ENCODE results near the gene GFPT1. TPM values are rescaled to one million over a fixed set of nuclear protein-coding genes. Genes with fewer than 3 reads are reported as not detected.
A peak's percentile ranks its signal among the peaks of the same experiment; 100 is the strongest.

Gene GFPT1
- polyA plus RNA-seq, 1 donor (not counting 4 experiments of a cell fraction or from before 2014, with no cell fraction given), result 12.9 TPM

GRCh38 chr2:69375494-69376353 is 11.3 kb downstream of the GFPT1 start:
- no peaks in the 10 kb centered on the region for H3K4me1 ChIP-seq (ENCODE audit: control insufficient read depth, extremely low read depth, insufficient read depth, low read length)
- no peak overlapping the region for H3K4me3 ChIP-seq (ENCODE audit: control insufficient read depth in 2 of 3, extremely low read depth in 1 of 3, insufficient read depth in 2 of 3, low read depth in 1 of 3, low read length in 3 of 3)
- dilution Hi-C loops (cut with MboI; ENCODE audit: extremely low pct_ligation_motif_present, low sequenced_read_pairs), result no loop called here
- no peak overlapping the region for H3K27ac ChIP-seq (ENCODE audit: control insufficient read depth, insufficient read depth, low read length)
- H2AFZ ChIP-seq (ENCODE audit: control insufficient read depth, low read length), result no peak overlapping the region
- no peaks in the 10 kb centered on the region for H3K9me1 ChIP-seq (ENCODE audit: control insufficient read depth, extremely low read depth, insufficient read depth, low read length)
- DNase-seq (ENCODE audit: low read depth, low spot score), result peak; percentile 19
- peaks cover 48% of the 10 kb centered on the region for H3K79me2 ChIP-seq (ENCODE audit: control insufficient read depth, insufficient read depth, low read length)
- no peak for FAIRE-seq
- no peak overlapping the region for H3K4me2 ChIP-seq (ENCODE audit: control insufficient read depth, extremely low read depth, insufficient read depth, low read depth, low read length)
- no peaks in the 10 kb centered on the region for H3K9me3 ChIP-seq (ENCODE audit: control insufficient read depth, low read depth, low read length)
- H3K9ac ChIP-seq (ENCODE audit: control insufficient read depth, extremely low read depth, insufficient read depth, low read length), result no peak overlapping the region
- H3K36me3 ChIP-seq (ENCODE audit: control insufficient read depth in 2 of 2, extremely low read depth in 1 of 2, insufficient read depth in 2 of 2, low read length in 2 of 2), result peaks cover 4 to 19% of the 10 kb centered on the region in 2 experiments
- peaks cover 4% of the 10 kb centered on the region for H4K20me1 ChIP-seq (ENCODE audit: control insufficient read depth, extremely low read depth, insufficient read depth, low read length)
- no peak for TF ChIP-seq EZH2 (IDR thresholded peaks at IDR 0.05; ENCODE audit: low read length)
- TF ChIP-seq CTCF (optimal IDR thresholded peaks at IDR 0.05 in 1 of 3, IDR thresholded peaks at IDR 0.05 in 1 of 3, conservative IDR thresholded peaks at IDR 0.05 in 1 of 3; ENCODE audit: extremely low read depth in 1 of 3, insufficient read depth in 2 of 3, low read length in 3 of 3), result peak; percentile 40 to 56 (median 56)
- H3K27me3 ChIP-seq (ENCODE audit: control insufficient read depth, extremely low read depth, insufficient read depth, low read length), result no peaks in the 10 kb centered on the region

- no peak for FAIRE-seq
- peaks cover 21% of the 10 kb centered on the region for H3K79me2 ChIP-seq (ENCODE audit: control insufficient read depth, insufficient read depth, low read length)
- no peak overlapping the region for H3K9ac ChIP-seq (ENCODE audit: control insufficient read depth, extremely low read depth, insufficient read depth, low read length)
- H2AFZ ChIP-seq (ENCODE audit: control insufficient read depth, low read length), result no peak overlapping the region
- no peak overlapping the region for H3K4me3 ChIP-seq (ENCODE audit: control insufficient read depth in 2 of 3, extremely low read depth in 1 of 3, insufficient read depth in 2 of 3, low read depth in 1 of 3, low read length in 3 of 3)
- no peaks in the 10 kb centered on the region for H3K9me1 ChIP-seq (ENCODE audit: control insufficient read depth, extremely low read depth, insufficient read depth, low read length)
- no peak for DNase-seq (ENCODE audit: low read depth, low spot score)
- TF ChIP-seq CTCF (optimal IDR thresholded peaks at IDR 0.05 in 1 of 3, IDR thresholded peaks at IDR 0.05 in 1 of 3, conservative IDR thresholded peaks at IDR 0.05 in 1 of 3; ENCODE audit: extremely low read depth in 1 of 3, insufficient read depth in 2 of 3, low read length in 3 of 3), result no peak
- TF ChIP-seq EZH2 (IDR thresholded peaks at IDR 0.05; ENCODE audit: low read length), result no peak
- H3K27me3 ChIP-seq (ENCODE audit: control insufficient read depth, extremely low read depth, insufficient read depth, low read length), result no peaks in the 10 kb centered on the region
- peaks cover 13 to 35% of the 10 kb centered on the region in 2 experiments for H3K36me3 ChIP-seq (ENCODE audit: control insufficient read depth in 2 of 2, extremely low read depth in 1 of 2, insufficient read depth in 2 of 2, low read length in 2 of 2)
- no peak overlapping the region for H3K4me2 ChIP-seq (ENCODE audit: control insufficient read depth, extremely low read depth, insufficient read depth, low read depth, low read length)
- H3K4me1 ChIP-seq (ENCODE audit: control insufficient read depth, extremely low read depth, insufficient read depth, low read length), result no peaks in the 10 kb centered on the region
- dilution Hi-C loops (cut with MboI; ENCODE audit: extremely low pct_ligation_motif_present, low sequenced_read_pairs), result no loop called here
- no peaks in the 10 kb centered on the region for H3K9me3 ChIP-seq (ENCODE audit: control insufficient read depth, low read depth, low read length)
- H3K27ac ChIP-seq (ENCODE audit: control insufficient read depth, insufficient read depth, low read length), result no peak overlapping the region
- H4K20me1 ChIP-seq (ENCODE audit: control insufficient read depth, extremely low read depth, insufficient read depth, low read length), result peaks cover 4% of the 10 kb centered on the region
These were observed 14.3 kb downstream of the GFPT1 start for GRCh38 chr2:69372767-69373166.

All from keratinocyte (primary cell).